MG63 (cell line): ENCODE results near the gene NADK. TPM values are rescaled to one million over a fixed set of nuclear protein-coding genes. Genes with fewer than 3 reads are reported as not detected.
A peak's percentile ranks its signal among the peaks of the same experiment; 100 is the strongest.
"Not testable (repeated sequence)": the region's sequence is repeated elsewhere in the genome, so short reads cannot be mapped to it uniquely, and the experiment has no call there.

Experiments
- DNase-seq: peaks from one replicate; pipeline ENCODE4 v3.0.0-alpha.2; 2020
- H3K27me3 ChIP-seq: fragments of 250-450 bp; sonication (Bioruptor Pico); 2 replicates; pipeline ENCODE4 v1.5.1; 2020; ENCODE audit warnings: mild to moderate bottlenecking, moderate library complexity
- H3K36me3 ChIP-seq: fragments of 250-450 bp; sonication (Bioruptor Pico); 2 replicates; pipeline ENCODE4 v1.5.1; 2020; ENCODE audit warnings: mild to moderate bottlenecking, moderate library complexity
- H3K4me3 ChIP-seq: fragments of 250-450 bp; sonication (Bioruptor Pico); 2 replicates; pipeline ENCODE4 v1.5.1; 2020; ENCODE audit warnings: mild to moderate bottlenecking, moderate library complexity
- H3K9me3 ChIP-seq: fragments of 250-450 bp; sonication (Bioruptor Pico); 2 replicates; pipeline ENCODE4 v1.5.1; 2020; ENCODE audit warnings: mild to moderate bottlenecking, moderate library complexity
- total RNA-seq: library from RNA; depleted of rRNA; stranded (reverse); fragments of >200 nt; shearing (Covaris generic); gene quantifications from 2 replicates; pipeline ENCODE4 v1.2.3, GENCODE V29; 2014; ENCODE audit warnings: low replicate concordance

Gene NADK
- total RNA-seq, 1 experiment from 2014 or later: 61.4 TPM

DNA sequence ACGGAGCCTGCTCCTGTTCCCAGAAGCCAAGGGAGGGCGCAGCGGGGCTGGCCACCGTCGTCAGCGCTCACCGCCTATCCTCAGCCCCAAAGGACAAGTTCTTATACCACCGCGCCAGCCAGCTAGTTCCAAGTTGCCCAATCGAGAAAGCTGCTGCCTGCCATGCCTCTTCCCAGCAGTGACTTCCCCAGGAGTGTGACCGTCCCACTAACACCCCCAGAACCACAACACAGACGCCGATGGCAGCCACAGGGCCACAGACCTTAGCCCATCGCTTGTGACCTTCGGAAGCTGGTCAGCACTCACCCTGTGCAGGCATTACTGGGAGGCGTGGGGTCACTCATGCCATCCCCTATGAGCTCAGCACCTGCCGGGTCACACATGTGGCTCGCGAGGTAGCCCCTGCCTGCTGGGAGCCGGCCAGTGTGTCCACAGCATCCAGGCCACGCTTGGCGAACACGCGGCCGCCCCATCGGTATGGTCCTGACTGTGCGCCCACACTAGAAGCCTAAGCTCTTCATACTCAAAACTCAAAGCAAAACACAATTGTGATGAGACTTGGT, 20.1 kb downstream of the NADK start:
- no peak for DNase-seq
- Histone ChIP-seq H3K27me3 (no peaks in the 10 kb centered on the region), H3K9me3 (no peaks in the 10 kb centered on the region), H3K4me3 (no peak overlapping the region), H3K36me3 (peaks cover 48% of the 10 kb centered on the region)

DNA sequence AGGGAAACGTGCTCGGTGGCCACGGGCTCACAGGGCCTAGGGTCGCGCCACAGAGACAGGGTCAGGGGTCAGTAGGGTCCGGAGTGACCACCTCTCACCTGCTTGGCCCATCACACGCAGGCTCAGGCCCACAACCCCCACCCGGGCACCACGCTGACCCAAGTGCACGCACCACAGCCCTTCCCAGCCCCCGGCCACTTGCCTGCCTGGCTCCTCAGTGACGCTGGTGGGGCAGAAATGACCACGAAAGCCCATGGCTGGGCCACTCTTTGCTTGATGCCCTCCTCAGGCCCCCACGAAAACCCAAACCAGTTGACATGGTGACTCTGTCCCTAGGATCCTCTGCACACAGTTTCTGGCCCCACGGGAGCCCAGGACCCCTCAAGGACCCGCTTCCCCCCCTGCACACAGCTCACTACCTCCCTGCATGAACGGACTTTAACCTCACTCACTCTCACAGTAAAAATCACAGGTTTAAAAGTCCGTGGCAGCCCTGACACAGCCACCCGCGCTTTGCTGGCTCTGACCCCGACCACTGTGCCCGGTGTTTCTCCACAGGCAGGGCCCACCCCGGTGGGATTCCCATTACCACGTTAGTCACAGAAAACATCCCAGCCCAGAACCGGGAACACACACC, 20.7 kb downstream of the NADK start:
- Histone ChIP-seq H3K27me3 (no peaks in the 10 kb centered on the region), H3K9me3 (no peaks in the 10 kb centered on the region), H3K36me3 (peaks cover 42% of the 10 kb centered on the region), H3K4me3 (no peak overlapping the region)
- no peak for DNase-seq

DNA sequence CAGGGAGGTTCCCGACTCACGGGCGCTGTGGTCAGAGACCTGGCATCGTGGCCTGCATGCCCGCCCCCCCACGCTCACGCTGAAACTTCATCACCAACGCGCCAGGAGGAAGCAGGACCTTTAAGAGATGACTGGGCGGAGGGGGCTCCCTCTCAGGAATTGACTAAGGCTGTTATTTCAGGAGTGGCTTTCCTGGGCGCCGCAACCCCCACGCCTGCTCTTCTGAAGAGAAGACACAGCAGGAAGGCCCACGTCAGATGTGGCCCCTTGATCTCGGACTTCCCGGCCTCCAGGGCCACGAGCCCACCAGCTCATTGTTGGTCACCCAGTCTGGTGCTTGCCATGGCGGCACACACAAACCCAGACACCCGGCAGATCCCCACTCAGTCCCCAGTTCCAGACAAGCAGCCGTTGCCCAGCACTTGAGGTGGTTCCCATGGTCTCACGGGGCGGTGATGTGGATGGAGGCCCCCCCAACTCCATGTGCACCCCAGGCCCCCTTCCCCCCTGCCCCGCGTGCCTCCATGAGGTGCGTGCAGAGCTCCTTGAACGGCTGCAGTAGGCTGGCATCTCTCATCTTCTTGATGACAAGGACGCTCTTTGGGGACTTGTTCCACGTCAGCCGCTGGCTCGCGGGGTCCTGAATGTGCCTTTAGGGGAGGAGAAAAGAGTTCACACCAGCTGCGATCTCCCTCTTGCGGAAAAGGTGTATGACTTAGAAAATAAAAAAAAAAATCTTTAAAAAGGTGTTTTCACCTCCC, 21.4 kb downstream of the NADK start:
- peaks cover 37% of the 10 kb centered on the region for H3K36me3 ChIP-seq

DNA sequence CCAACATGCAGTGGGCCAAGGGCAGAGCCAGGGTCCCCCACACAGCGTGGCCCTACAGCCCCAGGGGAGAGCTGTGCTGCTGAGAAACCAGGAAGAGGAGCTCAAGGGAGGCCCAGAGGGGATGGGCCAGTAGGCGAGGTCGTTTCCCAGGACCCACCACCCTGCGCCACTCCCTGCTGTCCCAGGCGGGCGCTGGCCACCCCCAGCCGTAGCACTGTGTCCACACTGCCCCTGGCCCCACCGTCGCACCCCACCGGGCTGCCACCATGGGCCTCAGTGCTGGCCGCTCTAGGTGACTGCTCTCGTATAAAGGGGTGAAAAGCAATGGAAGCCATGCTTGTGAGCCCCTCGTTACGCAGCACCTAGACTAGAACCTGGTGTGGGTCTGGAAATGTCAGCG, 22.4 kb downstream of the NADK start:
- no peaks in the 10 kb centered on the region for H3K9me3 ChIP-seq
- no peak for DNase-seq
- H3K36me3 ChIP-seq: peaks cover 28% of the 10 kb centered on the region
- no peak overlapping the region for H3K4me3 ChIP-seq
- H3K27me3 ChIP-seq: no peaks in the 10 kb centered on the region

More for the DNA sequence above, 21.4 kb downstream of the NADK start:
- DNase-seq: no peak
- Histone ChIP-seq H3K27me3 (no peaks in the 10 kb centered on the region), H3K9me3 (no peaks in the 10 kb centered on the region), H3K4me3 (no peak overlapping the region)

DNA sequence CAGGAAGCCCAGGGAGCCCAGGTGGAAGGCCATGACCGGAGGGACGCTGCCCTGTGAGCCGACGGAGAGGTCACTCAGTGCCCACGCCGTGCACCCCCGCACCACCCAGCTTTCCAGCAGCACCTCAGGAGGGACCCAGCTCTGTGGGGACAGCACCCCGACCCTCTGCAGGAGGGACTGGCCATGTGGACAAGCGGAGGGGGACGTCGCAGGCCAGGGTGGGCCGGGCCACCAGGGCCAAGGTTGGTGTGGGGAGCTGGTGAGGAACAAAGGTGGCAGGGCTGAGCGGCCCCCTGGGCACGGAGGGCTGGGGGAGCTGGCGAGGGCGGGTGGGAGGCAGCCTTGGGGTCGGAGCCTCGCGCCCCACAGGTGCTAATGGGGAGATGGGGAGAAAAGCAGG, 22.8 kb downstream of the NADK start:
- peaks cover 24% of the 10 kb centered on the region for H3K36me3 ChIP-seq
- DNase-seq: no peak
- H3K4me3 ChIP-seq: no peak overlapping the region
- H3K9me3 ChIP-seq: no peaks in the 10 kb centered on the region
- no peaks in the 10 kb centered on the region for H3K27me3 ChIP-seq

DNA sequence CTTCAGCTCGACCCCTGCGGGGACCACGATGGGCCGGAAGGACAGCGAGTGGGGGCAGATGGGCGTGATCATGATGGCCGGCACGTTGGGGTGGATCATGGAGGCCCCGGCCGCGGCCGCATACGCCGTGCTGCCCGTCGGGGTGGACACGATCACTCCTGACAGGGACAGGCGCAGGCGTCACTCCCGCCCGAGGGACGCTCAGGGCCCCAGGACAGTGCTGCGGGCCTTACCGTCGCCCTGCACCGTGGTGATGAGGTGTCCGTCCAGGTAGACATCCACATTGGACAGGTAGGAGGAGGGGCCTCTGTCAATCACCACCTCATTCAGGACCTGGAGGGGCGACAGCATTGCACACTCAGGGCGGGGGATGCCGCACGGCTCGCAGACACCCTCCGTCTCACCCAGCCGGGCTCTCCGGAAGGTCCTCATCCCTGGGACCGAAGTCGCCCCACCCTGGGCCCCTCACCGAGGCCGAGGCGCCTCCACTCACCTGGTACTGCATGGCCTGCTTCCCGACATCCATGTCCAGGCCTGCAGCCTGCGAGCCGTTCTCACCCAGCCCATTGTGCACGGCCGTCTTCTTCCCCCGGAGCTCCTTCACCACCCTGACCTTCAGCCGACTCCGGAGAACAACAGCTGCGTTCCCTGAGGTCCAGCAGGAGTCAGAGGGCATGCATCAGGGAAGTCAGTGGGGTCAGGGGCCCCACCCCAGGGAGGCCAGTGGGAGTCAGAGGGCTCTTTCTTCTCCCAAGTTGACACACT, 24.0 kb downstream of the NADK start:
- H3K27me3 ChIP-seq: no peaks in the 10 kb centered on the region
- H3K36me3 ChIP-seq: peaks cover 23% of the 10 kb centered on the region
- no peaks in the 10 kb centered on the region for H3K9me3 ChIP-seq
- DNase-seq: no peak
- H3K4me3 ChIP-seq: no peak overlapping the region

DNA sequence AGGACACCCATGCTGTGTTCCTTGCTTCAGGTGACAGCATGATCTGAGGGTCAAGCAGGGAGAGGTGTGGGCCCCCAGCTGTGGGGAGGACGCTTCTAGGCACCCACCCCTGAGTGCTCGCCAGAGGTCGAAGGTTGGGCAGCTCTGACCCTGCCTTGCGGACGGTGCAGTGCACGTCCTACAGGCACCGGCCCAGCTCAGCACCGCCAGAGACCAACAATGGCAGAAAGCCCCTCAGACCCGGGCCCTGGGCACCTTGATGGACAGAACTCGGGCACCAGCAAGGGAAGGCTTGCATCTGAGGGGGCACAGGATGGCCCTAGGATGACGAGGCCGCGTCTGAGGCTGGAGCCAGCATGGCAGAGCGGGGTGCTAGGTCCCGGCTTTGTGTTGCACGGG, 24.7 kb downstream of the NADK start:
- Histone ChIP-seq H3K9me3 (no peaks in the 10 kb centered on the region), H3K36me3 (peaks cover 23% of the 10 kb centered on the region), H3K27me3 (no peaks in the 10 kb centered on the region), H3K4me3 (no peak overlapping the region)
- DNase-seq: no peak

DNA sequence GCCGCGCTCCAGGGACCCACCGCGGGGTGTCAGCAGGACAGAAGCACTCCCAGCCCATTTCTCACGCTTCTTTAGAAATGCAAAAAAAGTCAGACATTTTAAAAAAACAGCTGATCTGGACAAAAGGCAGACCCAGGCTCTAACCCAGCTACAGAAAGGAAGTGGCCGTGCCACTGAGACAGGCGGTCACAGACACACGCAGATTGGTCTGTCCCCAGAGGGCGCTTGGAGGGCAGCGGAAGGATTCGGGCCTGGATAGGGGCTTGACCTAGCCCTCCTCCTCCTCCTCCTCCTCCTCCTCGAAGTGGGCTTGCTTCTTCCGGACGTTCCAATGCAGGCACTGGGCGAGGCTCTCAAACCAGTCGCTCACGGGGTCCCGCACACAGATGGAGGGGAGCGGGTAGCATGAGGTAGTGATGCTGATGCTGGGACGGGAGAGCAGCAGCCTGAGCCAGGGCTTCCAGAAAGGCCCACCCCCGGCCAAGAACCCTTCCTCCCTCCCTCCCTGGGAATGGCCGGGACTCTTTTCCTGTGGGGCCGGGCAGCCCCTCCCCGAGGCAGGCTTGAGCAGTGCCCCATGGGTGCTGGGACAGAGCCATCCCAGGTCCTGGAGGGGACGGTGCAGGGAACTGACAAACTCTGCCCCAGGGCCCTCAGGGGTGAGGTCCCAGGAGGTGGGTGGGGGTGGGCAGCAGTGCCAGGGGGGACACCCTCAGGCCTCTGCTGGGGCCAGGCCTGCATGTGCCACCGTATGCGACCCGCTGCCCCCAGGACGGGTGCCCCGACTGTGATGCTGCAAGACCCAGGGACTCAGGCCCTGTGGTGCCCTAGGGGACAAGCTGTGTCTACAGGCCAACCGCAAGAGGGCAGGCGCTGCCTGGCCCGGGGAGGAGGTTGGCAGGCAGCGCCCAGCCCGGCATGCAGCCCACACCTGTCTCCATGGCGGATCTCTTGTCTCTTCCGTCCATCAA, 25.3 kb downstream of the NADK start:
- no peak for DNase-seq
- Histone ChIP-seq H3K4me3 (no peak overlapping the region), H3K9me3 (no peaks in the 10 kb centered on the region), H3K27me3 (no peaks in the 10 kb centered on the region), H3K36me3 (peaks cover 20% of the 10 kb centered on the region)

DNA sequence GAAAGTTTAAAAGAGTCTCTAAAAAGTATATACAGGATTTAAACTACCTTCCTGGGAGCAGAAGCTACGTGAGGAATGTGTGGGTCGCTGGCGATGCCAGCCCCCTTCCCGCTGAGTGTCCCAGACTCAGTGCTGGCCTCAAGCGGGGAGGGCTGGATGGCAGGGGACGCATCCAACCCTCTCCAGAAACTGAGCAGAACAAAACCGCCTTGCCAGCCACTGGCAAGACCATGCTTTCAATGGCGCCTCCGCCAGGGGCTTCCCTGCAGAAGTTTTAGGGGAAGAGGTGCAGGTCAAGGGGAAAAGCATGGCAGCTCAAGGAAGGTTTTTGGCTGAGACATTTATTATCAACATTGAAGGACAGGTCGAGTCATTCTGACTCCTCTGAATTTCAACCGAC, 26.1 kb downstream of the NADK start:
- no peak for DNase-seq
- Histone ChIP-seq H3K9me3 (no peaks in the 10 kb centered on the region), H3K4me3 (no peak overlapping the region), H3K27me3 (no peaks in the 10 kb centered on the region), H3K36me3 (peaks cover 20% of the 10 kb centered on the region)

DNA sequence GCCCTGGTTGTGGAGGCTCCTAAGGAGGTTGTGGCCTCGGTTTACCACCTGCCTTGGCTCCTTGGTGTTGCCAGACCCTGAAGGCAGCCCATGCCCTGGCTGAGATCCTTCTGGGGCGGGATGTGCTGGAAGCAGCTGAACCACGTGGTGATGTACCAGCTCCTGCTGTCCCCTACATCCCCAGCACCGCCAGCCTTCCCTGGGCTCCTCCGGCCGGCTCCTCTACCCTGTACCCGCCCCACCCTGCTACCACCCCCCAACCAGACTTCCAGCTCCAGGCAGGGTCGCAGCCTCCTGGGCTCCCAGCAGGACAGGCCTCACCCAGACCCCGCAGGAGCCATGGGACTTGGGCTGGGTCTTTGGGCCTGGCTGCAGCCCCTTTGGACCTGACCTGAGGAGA, 28.3 kb downstream of the NADK start:
- not testable (repeated sequence) for H3K36me3 ChIP-seq, H3K27me3 ChIP-seq, H3K4me3 ChIP-seq, DNase-seq, H3K9me3 ChIP-seq

DNA sequence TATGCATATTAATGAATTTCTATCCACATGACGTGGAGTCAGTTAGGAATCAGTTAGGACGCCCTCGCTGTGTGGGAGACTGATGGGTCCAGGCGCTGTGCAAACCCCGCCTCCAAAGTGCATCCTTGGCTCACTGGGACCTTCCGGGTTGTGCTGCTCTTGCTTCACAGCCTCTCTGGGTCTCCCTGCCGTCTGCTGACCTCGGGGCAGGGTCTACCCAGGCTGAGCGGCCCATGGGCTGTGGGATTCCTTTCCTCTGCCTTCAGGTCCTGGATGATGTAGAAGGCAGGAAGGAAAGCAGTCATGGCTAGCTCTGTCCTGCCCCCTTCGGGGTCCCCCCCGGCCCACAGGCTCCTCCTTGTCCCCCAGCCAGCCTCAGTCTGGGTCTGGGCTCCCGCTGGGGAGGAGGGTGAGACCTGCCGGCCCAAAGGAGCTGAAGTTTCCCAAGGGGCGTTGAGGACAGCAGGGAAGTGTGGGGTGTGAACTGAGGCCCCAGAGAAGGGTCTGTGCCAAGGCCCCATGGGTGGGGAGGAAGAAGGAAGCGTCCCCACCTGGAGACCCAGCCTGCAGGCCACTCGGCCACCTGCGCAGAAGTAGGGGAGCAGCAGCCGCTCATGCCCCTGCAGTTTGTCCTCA, 29.5 kb downstream of the NADK start:
- H3K4me3 ChIP-seq: no peak overlapping the region
- H3K27me3 ChIP-seq: no peaks in the 10 kb centered on the region
- H3K36me3 ChIP-seq: no peaks in the 10 kb centered on the region; the same call in none of the 2 replicates
- no peaks in the 10 kb centered on the region for H3K9me3 ChIP-seq
- DNase-seq: no peak

DNA sequence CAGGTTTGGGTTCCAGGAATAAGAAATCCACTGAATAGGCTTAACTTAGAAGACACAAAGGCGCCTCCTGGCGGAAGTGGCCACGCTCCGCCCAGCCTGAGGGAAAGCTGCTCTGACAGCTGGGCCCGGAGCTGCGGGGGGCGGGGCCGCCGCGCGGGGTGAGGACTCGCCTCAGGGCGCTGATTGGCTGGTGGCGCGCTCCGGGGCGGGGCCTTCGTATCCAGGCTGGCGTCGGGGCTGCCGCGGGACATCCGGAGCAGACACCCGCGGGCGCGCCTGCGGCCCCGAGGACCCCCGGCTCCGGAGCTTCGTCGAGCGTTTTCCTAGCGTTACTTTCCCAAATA, 31.7 kb downstream of the NADK start:
- H3K36me3 ChIP-seq, H3K4me3 ChIP-seq, H3K27me3 ChIP-seq, H3K9me3 ChIP-seq, DNase-seq: not testable (repeated sequence)

DNA sequence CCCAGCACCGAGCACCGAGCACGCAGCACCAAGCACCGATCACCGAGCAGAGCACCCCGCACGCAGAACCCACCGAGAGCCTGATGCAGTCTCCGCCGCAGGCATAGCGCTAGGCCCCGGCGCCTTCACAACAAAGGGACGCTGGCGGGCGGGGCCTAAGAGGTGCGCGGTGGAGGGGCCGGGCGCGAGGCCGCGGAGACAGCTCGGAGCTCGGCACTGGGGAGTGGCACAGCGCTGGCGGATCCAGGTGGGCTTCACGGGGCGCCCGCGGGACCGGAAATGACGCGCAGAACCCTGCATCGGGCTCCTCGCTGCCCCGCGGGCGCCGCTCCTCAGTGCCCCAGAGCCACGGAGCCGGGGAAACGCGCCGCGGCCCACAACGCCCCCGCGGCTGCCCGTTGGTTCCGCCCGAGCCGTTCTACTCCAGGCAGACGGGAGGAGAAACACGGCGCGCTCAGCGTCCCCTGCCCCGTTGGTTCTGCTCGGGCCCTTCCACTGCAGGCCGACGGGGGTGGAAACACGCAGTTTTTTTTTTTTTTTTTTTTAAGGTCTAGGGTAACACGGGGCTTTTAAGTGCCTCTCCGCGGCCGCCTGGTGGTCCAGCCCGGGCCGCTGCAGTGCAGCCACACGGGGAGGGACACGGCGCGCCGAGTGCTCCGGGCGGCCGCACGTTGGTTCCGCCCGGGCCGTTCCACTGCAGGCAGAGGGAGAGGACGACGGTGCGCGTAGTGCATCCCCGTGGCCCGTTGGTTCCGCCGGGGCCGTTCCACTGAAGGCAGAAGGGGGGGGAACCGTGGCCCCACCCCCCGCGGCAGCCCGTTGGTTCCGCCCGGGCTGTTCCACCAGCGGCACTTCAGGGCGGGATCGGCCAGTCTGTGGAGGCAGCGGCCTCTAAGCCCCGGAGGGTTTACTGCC, 32.4 kb downstream of the NADK start:
- not testable (repeated sequence) for H3K27me3 ChIP-seq, H3K4me3 ChIP-seq, H3K36me3 ChIP-seq, H3K9me3 ChIP-seq
- DNase-seq: peak; percentile 75

DNA sequence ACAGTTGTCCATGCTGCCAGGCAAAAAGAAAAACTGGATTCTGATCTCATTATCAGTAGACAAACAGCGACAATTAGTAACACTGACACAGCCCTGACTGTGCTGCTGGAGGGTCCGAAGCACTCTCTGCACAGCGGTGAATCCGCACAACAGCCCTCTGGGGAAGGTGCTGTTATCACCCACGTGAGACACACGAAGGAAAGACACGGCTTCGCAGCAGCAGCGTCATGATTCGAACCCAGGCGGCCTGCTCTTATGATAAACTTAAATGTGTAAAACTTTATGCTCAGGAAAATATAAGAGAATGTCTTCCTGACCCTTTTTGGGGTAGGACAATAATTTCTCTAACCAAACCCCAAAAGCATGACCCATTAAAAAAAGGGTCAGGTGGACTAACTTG, 35.7 kb downstream of the NADK start:
- H3K36me3 ChIP-seq, DNase-seq, H3K4me3 ChIP-seq, H3K27me3 ChIP-seq, H3K9me3 ChIP-seq: not testable (repeated sequence)

DNA sequence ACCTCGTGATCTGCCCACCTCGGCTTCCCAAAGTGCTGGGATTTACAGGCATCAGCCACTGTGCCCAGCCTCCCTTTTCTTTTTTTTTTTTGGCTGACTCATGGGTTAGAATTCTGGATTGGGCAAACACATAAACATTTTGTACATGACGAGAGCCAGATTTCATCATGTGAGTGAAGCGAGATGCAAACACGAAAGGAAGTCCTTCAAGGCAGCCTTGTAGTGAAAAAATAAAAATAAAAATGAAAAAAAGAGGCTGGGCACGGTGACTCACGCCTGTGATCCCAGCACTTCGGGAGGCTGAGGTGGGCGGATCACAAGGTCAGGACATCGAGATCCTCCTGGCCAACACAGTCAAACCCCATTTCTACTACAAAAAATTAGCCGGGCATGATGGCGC, 37.3 kb downstream of the NADK start:
- not testable (repeated sequence) for H3K36me3 ChIP-seq, H3K4me3 ChIP-seq, H3K27me3 ChIP-seq, H3K9me3 ChIP-seq
- DNase-seq: peak; percentile 81
